Activated CD4-positive, alpha-beta T cell treated with anti-CD3 and anti-CD28 coated beads, Interleukin-2, amount 10 ng/mL, durations not matched to agents 7 days and 5 days (primary cell): ENCODE results near the gene PTPN7. TPM values are rescaled to one million over a fixed set of nuclear protein-coding genes. Genes with fewer than 3 reads are reported as not detected.
"Not testable (repeated sequence)": the region's sequence is repeated elsewhere in the genome, so short reads cannot be mapped to it uniquely, and the experiment has no call there.

Experiments used
- CTCF ChIA-PET: fragments of 350-600 bp; sonication (Branson Sonifier 250); formaldehyde crosslinking; loops from one replicate; lab custom pipeline; 2021; ENCODE audit warnings: antibody characterized with exemption; lab: Charles Lee
- POLR2A ChIA-PET: fragments of 350-600 bp; sonication (Branson Sonifier 250); formaldehyde crosslinking; loops from one replicate; lab custom pipeline; 2021; ENCODE audit warnings: antibody characterized with exemption; lab: Charles Lee
- DNase-seq: peaks from one replicate; pipeline ENCODE4 v3.0.0-alpha.2; 2020
- H3K27ac Mint-ChIP-seq: one replicate; pipeline ENCODE4 v1.8.0; 2021; ENCODE audit warnings: mild to moderate bottlenecking, moderate library complexity, mixed read lengths
- H3K27me3 Mint-ChIP-seq: one replicate; pipeline ENCODE4 v1.8.0; 2021; ENCODE audit warnings: mixed read lengths
- H3K36me3 Mint-ChIP-seq: one replicate; pipeline ENCODE4 v1.8.0; 2021; ENCODE audit warnings: low read depth, mixed read lengths
- H3K4me1 Mint-ChIP-seq: one replicate; pipeline ENCODE4 v1.8.0; 2021; ENCODE audit warnings: mixed read lengths
- H3K4me3 Mint-ChIP-seq: one replicate; pipeline ENCODE4 v1.8.0; 2021; ENCODE audit warnings: mild to moderate bottlenecking, moderate library complexity, mixed read lengths
- H3K9me3 Mint-ChIP-seq: one replicate; pipeline ENCODE4 v1.8.0; 2021; ENCODE audit warnings: mixed read lengths
- total RNA-seq, 2 experiments: library from RNA; stranded (reverse); gene quantifications; one replicate each; pipeline ENCODE4 v1.2.3, GENCODE V29; 2021

The PTPN7 gene
- total RNA-seq, 2 experiments from 2014 or later, result 183 to 188 TPM

DNA sequence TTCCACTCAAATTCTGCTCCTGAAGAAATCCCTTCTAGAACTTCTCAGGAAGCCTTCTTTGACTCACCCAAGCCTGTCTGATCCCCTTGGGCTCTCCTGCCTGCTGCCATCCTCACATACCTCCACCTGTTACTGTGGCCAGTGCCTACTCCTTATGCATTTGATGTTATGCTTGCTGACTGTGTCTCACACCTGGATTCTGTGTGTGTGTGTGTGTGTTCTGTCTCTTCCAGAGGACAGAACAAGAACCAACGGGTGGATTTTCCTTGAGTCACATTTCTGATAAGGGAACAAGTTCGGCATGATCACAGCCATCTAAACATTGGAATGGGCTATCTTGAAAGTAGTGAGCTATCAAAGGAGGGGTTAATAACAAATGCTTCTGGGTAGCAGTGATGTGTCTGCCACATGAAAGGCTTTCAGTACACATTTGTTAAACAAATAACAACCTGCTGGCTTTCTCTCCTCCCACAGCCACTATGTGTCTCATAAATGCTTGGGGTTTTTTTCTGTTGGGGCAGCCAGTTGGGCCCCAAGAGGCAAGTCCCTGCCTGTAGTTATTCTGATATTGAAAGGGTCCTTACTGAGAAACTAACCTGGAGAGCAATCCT, 46.6 kb downstream of the PTPN7 start:
- Mint-ChIP-seq H3K4me3 (no peak overlapping the region), H3K27me3 (no peaks in the 10 kb centered on the region), H3K9me3 (no peaks in the 10 kb centered on the region), H3K4me1 (no peaks in the 10 kb centered on the region), H3K27ac (no peak overlapping the region), H3K36me3 (no peaks in the 10 kb centered on the region)
- CTCF ChIA-PET, result interaction anchor here (1.1 kb wide), 1 partner anchor 16 kb away, joined by 3 read pairs; no protein-coding TSS in a partner anchor
- DNase-seq, result no peak
- POLR2A ChIA-PET, result no interaction called here

GRCh38 chr1:202112859-202113689, 47.3 kb downstream of the PTPN7 start:
- H3K27me3 Mint-ChIP-seq, result no peaks in the 10 kb centered on the region
- ChIA-PET CTCF (interaction anchor here (0.5 to 0.6 kb wide), 4 partner anchors 102 to 337 kb away, joined by 3 to 4 read pairs (median 3); no protein-coding TSS in a partner anchor), POLR2A (no interaction called here)
- no peak for DNase-seq
- no peaks in the 10 kb centered on the region for H3K4me1 Mint-ChIP-seq
- no peak overlapping the region for H3K27ac Mint-ChIP-seq
- no peak overlapping the region for H3K4me3 Mint-ChIP-seq
- no peaks in the 10 kb centered on the region for H3K9me3 Mint-ChIP-seq
- no peaks in the 10 kb centered on the region for H3K36me3 Mint-ChIP-seq

DNA sequence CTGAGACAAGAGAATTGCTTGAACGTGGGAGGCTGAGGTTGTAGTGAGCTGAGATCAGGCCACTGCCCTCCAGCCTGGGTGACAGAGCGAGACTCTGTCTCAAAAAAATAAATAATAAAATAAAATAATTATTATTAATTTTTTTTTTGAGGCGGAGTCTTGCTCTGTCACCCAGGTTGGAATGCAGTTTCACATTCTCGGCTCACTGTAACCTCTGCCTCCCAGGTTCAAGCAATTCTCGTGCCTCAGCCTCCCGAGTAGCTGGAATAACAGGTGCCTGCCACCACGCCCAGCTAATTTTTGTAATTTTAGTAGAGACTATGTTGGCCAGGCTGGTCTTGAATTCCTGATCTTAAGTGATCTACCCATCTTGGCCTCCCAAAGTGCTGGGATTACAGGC, 48.8 kb downstream of the PTPN7 start:
- CTCF ChIA-PET, H3K36me3 Mint-ChIP-seq, H3K4me3 Mint-ChIP-seq, H3K27ac Mint-ChIP-seq, H3K4me1 Mint-ChIP-seq, DNase-seq, H3K9me3 Mint-ChIP-seq, H3K27me3 Mint-ChIP-seq: not testable (repeated sequence)
- POLR2A ChIA-PET, result interaction anchor here (0.7 kb wide), 1 partner anchor 58 kb away, joined by 3 read pairs; no protein-coding TSS in a partner anchor

DNA sequence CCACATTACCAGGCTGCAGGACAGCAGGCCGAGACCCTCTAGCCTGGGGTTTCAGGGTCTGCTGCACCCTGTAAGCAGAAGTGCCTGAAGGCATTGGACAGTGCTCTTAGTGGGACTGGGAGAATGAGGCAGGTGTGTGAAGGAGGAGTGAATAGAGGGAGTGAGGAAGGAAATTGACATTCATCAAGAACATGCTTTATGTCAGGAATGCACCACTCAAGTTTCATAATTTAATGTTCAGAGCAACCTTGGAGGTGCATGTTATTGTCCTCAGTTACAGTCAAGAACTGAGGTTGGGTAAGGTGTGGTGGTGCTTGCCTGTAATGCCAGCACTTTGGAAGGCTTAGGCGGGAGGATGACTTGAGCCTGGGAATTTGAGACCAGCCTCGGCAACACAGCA, 49.4 kb downstream of the PTPN7 start:
- no peaks in the 10 kb centered on the region for H3K9me3 Mint-ChIP-seq
- H3K4me3 Mint-ChIP-seq, result no peak overlapping the region
- H3K27ac Mint-ChIP-seq, result no peak overlapping the region
- no peaks in the 10 kb centered on the region for H3K4me1 Mint-ChIP-seq
- ChIA-PET POLR2A (interaction anchor here (0.7 kb wide), 1 partner anchor 58 kb away, joined by 3 read pairs; no protein-coding TSS in a partner anchor), CTCF (no interaction called here)
- H3K36me3 Mint-ChIP-seq, result no peaks in the 10 kb centered on the region
- no peak for DNase-seq
- no peaks in the 10 kb centered on the region for H3K27me3 Mint-ChIP-seq

DNA sequence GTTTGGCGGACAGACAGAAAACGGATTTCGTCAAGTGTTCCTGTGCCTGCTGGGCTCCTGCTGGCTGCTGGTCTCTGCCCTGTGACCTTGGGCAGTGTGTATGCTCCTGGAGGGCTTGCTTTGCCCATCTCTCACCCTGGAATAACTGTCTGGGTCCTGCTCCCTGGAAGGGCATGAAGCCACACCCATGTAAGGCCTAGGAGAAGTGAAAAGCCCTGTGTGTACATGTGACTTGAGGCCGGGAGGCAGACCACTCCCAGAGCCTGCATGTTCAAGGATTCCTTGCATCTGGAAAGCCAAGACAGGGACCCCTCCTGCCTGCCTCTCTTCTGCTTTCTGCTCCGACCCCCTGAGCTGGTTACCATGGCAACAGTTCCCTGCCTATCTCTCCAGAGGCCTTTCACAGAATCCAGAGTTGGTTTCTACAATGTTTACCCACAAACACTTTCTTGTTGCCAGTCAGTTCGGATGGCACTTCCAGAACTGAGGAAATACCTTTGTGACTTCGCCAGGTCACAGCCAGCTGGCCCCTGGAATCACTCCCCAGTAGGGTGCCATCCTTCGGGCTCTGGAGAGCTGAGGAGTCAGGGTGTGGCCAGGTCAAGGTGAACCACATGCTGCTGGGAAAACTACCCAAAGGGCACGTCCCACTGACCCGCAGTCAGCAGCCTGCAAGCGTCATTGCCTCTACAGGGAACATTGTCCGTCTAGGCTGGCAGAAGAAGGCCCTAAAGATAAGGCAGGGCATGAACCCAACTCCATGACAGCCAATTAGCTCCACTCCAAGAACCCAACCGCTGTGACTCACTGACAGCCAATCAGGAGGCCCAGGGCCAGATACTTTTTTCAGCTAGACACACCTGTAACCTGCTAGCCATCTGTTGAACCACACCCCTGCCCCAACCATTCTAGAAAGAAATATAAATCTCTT, 52.3 kb downstream of the PTPN7 start:
- ChIA-PET POLR2A (interaction anchor here (0.6 kb wide), 1 partner anchor 476 kb away, joined by 3 read pairs; no protein-coding TSS in a partner anchor), CTCF (interaction anchor here (1.1 kb wide), 1 partner anchor 21 kb away, joined by 3 read pairs; no protein-coding TSS in a partner anchor)
- Mint-ChIP-seq H3K27ac (no peak overlapping the region), H3K36me3 (no peaks in the 10 kb centered on the region), H3K4me1 (no peaks in the 10 kb centered on the region), H3K9me3 (no peaks in the 10 kb centered on the region), H3K27me3 (no peaks in the 10 kb centered on the region), H3K4me3 (no peak overlapping the region)
- DNase-seq, result no peak

DNA sequence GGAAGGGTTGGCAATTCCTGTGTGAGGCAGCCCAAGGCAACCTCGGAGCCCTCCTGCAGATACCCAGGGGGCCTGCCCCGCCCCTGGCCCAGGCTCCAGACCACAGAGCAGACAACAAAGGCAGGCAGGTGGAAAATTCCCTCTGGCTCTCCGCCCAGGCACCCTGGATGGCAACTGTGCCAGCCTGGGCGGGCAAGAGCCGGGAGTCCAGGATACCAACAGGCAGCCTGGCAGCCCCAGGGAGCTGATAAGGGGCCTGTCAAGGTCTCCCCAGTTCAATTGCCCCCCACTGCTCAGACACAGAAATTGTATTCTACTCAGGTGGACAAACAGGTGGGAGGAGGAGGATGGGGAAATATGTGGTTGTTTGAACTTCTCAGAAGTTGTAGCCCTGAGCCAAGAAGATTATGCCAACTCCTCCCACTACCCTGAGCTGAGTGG, 53.1 kb downstream of the PTPN7 start:
- no peak for DNase-seq
- Mint-ChIP-seq H3K9me3 (no peaks in the 10 kb centered on the region), H3K27ac (no peak overlapping the region), H3K36me3 (no peaks in the 10 kb centered on the region), H3K4me3 (no peak overlapping the region), H3K27me3 (no peaks in the 10 kb centered on the region), H3K4me1 (no peaks in the 10 kb centered on the region)
- POLR2A ChIA-PET, result no interaction called here
- CTCF ChIA-PET, result no interaction called here

- Mint-ChIP-seq H3K4me3 (no peak overlapping the region), H3K27ac (no peak overlapping the region), H3K27me3 (no peaks in the 10 kb centered on the region), H3K9me3 (no peaks in the 10 kb centered on the region), H3K36me3 (no peaks in the 10 kb centered on the region), H3K4me1 (no peaks in the 10 kb centered on the region)
- POLR2A ChIA-PET, result no interaction called here
- no peak for DNase-seq
- CTCF ChIA-PET, result no interaction called here
Observed at GRCh38 chr1:202106340-202107254, 53.8 kb downstream of the PTPN7 start.

- H3K4me3 Mint-ChIP-seq, result no peak overlapping the region
- no peak for DNase-seq
- H3K27me3 Mint-ChIP-seq, result no peaks in the 10 kb centered on the region
- H3K9me3 Mint-ChIP-seq, result no peaks in the 10 kb centered on the region
- H3K27ac Mint-ChIP-seq, result no peak overlapping the region
- POLR2A ChIA-PET, result no interaction called here
- no peaks in the 10 kb centered on the region for H3K36me3 Mint-ChIP-seq
- no peaks in the 10 kb centered on the region for H3K4me1 Mint-ChIP-seq
- CTCF ChIA-PET, result no interaction called here
Observed at GRCh38 chr1:202105571-202106339, 54.6 kb downstream of the PTPN7 start.

- ChIA-PET CTCF (no interaction called here), POLR2A (no interaction called here)
- no peak for DNase-seq
- no peaks in the 10 kb centered on the region for H3K9me3 Mint-ChIP-seq
- no peaks in the 10 kb centered on the region for H3K27me3 Mint-ChIP-seq
- H3K4me1 Mint-ChIP-seq, result no peaks in the 10 kb centered on the region
- H3K27ac Mint-ChIP-seq, result no peak overlapping the region
- no peaks in the 10 kb centered on the region for H3K36me3 Mint-ChIP-seq
- H3K4me3 Mint-ChIP-seq, result no peak overlapping the region
Observed at GRCh38 chr1:202104073-202104472, 56.3 kb downstream of the PTPN7 start.

DNA sequence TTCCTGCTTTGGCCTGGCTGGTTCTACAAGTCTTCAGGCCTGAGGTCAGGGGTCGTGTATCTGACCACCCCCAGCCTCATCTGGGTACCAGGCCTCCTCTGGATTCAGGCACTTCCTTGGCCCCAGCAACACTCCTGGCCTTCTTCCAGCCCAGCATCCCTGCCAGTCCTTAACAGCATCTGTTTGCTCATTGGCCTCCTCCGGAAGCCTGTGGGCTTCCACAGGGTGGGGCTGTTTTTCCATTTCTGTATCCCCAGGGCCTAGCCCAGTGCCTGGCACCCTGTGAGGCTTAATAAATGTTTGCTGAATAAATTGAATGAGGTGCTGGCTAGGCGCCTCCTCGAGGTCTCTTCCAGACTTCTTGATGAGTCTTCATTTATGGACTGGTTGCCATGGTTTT, 59.2 kb downstream of the PTPN7 start:
- CTCF ChIA-PET, result interaction anchor here (1.1 kb wide), 1 partner anchor 37 kb away, joined by 3 read pairs; no protein-coding TSS in a partner anchor
- no peak overlapping the region for H3K4me3 Mint-ChIP-seq
- no peaks in the 10 kb centered on the region for H3K9me3 Mint-ChIP-seq
- POLR2A ChIA-PET, result no interaction called here
- no peak for DNase-seq
- no peaks in the 10 kb centered on the region for H3K27me3 Mint-ChIP-seq
- no peaks in the 10 kb centered on the region for H3K4me1 Mint-ChIP-seq
- no peaks in the 10 kb centered on the region for H3K36me3 Mint-ChIP-seq
- no peak overlapping the region for H3K27ac Mint-ChIP-seq
